Stimulated activated CD8-positive, alpha-beta memory T cell treated with anti-CD3 and anti-CD28 coated beads, Interleukin-4, amount 100 ng/mL, for 1 hour (primary cell): ENCODE measurements around the gene LRRFIP2.
"Not testable (repeated sequence)": the region's sequence is repeated elsewhere in the genome, so short reads cannot be mapped to it uniquely, and the experiment has no call there.

Experiments used
- DNase-seq, 2 donors: peaks; one replicate each; pipeline ENCODE4 v3.0.0-alpha.2; 2020; ENCODE audit warnings: low read depth in 2 of 2, low spot score in 1 of 2

The LRRFIP2 gene

DNA sequence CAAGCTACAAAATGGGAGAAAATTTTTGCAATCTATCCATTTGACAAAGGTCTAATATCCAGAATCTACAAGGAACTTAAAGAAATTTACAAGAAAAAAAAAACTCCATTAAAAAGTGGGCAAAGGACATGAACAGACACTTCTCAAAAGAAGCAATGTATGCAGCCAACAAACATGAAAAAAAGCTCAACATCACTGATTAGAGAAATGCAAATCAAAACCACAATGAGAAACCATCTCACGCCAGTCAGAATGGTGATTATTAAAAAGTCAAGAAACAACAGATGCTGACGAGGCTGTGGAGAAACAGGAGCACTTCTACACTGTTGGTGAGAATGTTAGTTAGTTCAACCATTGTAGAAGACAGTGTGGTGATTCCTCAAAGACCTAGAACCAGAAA, 27.5 kb downstream of the LRRFIP2 start:
- not testable (repeated sequence) for DNase-seq

- DNase-seq: no peak
These were observed 28.8 kb downstream of the LRRFIP2 start for GRCh38 chr3:37145611-37146010.

- DNase-seq: no peak
These were observed 29.6 kb downstream of the LRRFIP2 start for GRCh38 chr3:37144806-37145205.

- DNase-seq: no peak
These were observed 30.6 kb downstream of the LRRFIP2 start for GRCh38 chr3:37143821-37144220.

DNA sequence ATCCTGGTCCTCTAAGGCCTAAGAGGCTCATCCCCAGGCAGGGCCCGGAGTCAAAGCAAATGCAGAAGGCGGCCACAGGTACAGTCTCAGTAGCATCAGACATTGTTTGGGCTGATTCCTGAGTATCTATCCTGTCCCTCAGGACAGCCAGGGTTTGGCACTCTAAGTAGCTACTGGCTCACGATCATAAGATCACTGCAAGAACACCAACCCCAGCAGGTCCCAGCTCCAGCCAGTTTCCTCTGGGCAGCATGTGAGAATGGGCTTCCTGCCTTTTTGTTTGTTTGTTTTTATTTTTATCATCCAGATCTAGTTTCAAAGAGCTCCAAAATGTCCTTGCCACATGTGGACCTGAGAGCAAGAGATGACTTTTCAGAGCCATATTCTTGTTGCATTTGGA, 32.7 kb downstream of the LRRFIP2 start:
- DNase-seq: no peak

- no peak for DNase-seq
These were observed 33.4 kb downstream of the LRRFIP2 start for GRCh38 chr3:37140899-37141541.

DNA sequence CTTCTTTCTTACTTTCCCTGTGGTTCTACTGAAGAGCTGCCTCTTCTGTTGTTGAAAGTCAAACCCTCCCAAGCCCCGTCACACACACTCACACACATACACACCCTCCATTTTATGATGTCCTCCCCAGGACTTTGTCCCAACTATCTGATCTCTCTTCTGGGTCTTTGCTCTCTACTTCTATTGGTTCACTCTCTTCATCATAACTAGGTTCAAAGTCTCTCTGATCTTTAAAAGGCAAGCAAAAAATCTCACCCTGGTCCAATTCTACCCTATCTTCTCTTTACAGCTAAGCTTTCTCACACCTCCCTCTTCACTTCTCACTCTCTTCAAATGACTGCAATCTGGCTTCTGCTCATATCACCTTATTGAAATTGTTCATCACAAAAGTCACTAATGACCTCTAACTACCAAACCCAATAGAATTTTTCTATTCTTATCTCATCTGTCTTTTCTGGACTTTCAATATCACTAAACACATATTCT, 34.8 kb downstream of the LRRFIP2 start:
- DNase-seq: no peak

DNA sequence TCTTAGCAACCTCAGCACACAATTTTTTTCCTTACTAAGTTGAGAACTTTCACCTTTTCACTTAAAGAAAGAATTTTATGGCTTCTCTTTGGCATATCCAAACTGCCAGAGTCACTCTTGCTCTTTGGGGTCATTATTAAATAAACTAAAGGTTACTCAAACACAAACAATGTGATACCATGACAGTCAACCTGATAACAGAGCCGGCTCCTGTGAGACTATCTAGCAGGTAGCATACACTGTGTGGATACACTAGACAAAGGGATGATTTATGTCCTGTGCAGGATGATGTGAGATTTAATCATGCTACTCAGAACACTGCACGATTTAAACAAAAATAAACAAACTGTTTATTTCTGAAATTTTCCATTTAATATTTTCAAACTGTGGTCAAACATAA, 35.6 kb downstream of the LRRFIP2 start:
- no peak for DNase-seq

DNA sequence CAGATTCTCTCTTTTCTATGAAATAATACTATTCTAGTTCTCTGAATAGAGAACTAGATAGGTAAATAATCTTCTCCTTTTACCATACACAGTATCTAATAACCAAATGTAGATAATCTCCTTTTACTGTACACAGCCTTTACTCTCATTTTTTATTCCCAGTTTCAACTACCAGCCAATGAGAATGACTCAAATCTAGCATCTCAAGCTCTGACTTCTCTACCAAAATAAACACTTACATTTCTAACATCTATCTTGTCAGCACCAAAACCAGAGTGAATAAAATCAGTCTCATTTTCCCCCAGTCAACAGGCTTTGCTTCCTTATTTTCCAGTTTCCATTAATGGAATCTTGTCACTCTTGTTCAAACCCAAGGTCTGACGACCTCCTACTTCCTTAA, 36.9 kb downstream of the LRRFIP2 start:
- DNase-seq: no peak

- no peak for DNase-seq
These were observed 38.3 kb downstream of the LRRFIP2 start for GRCh38 chr3:37136067-37136466.

- DNase-seq: no peak
These were observed 38.8 kb downstream of the LRRFIP2 start for GRCh38 chr3:37135561-37135960.

DNA sequence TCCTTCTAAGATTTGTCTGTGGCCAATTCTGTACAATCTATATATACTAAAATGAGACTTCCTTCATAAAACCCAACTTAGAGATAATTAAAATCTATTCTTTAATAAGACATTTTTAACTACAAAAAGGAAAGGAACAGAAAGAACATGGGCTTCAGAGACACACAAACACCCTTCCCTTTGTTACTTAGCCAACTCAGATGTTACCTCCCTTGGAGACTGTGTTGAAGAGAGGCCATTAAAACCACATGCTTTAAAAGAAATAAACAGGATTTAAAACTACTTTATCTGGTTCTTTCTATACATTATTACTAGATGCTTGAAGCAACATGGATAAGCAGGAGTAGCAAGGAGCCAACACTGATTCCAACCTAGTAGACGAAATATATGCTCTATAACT, 42.0 kb downstream of the LRRFIP2 start:
- DNase-seq: no peak

DNA sequence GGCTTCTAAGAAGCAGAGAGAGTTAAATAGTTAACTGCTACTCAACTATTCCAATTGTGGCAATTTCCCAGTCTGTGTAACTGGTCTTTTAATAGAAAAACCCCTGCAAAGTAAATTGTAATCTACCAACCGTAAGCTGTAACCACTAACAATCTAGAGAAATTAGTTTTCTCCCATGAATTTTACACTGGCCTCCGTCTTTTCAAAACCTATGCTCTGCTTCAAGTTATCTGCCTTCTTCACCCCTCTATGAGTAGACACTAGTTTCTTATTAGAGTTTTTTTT, 42.6 kb downstream of the LRRFIP2 start:
- no peak for DNase-seq

- no peak for DNase-seq
These were observed 43.2 kb downstream of the LRRFIP2 start for GRCh38 chr3:37130984-37131859.

DNA sequence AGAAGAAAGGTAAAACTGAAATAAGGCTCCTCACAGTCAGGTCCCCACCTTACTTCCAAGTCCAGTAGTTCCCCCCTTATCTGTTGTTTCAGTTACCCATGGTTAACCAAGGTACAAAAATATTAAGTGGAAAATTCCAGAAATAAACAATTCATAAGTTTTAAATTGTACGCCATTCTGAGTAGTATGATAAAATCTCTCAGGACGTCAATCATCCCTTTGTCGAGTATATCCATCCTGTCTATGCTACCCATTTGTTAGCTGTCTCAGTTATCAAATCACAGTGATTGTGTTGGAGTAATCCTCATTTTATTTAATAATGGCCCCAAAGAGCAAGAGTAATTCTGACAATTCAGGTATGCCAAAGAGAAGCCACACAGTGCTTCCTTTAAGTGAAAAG, 43.9 kb downstream of the LRRFIP2 start:
- no peak for DNase-seq

DNA sequence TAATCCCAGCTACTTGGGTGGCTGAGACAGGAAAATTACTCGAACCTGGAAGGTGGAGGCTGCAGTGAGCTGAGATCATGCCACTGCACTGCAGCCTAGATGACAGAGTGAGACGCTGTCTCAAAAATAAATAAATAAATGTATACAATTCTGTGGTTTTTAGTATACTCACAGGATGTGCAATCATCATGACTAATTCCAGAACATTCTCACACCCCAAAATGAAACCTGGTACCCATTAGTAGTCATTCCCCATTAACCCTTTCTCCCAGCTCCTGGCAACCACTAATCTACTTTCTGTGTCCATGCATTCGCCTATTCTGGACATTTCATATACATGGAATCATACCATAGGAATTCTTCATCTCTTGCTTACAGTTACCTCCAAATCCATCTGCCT, 44.5 kb downstream of the LRRFIP2 start:
- DNase-seq: no peak

- no peak for DNase-seq
These were observed 47.0 kb downstream of the LRRFIP2 start for GRCh38 chr3:37127340-37127739.

- no peak for DNase-seq
These were observed 47.5 kb downstream of the LRRFIP2 start for GRCh38 chr3:37126856-37127255.

DNA sequence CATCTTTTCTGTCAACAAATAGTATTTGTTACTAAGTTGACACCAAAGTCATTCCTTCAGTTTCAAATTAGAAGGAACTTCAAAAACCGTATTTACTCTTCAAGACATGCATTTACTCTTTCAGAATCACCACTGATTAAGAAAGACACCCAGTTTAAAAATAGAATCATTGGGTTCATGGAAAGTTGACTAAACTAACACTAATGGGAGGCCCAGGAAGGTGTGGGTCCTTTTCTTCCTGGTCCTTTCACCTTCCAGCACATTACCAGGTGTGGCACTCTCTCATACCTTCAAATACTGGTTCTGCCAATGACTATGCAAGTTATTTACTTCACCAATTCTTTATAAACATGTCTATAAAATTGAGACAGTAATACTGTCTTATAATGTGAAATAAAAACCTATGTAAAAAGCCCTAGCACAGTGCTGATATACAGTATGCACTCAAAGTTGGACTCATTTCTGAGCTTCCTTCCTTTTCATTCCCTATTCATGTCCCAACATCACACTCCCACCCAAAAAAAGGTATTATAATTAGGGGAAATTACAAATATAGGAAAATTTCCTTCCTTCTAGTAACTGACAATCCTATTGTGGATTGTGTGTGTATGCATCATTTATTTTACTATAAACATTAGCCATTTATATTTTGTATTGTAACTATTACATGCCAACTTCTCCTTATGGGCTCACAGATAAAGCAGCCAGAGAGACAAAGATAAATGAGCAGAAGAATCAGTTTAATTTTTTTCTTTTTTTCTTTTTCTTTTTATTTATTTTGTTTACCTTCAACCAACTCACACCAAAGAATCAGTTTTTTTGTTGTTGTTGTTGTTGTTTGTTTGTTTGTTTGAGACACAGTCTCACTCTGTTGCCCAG, 48.9 kb downstream of the LRRFIP2 start:
- DNase-seq: no peak

DNA sequence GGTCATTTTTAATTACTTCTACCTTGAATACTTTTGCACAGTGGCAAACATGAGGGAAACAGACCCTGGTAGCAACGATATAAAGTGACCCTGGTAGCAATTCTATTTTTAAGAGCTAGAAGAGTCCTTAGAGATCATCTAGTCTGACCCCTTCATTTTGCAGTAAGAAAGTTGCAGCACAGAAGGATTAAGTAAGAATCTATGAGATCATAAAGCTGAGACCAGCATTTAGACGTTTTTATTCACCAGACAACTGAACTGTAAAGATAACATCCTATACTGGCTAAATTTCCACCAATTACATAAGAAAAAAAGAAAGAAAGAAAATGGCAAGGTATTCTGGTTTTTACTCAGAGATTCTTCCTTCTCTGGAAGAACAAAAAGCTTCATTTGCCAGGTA, 49.9 kb downstream of the LRRFIP2 start:
- no peak for DNase-seq

DNA sequence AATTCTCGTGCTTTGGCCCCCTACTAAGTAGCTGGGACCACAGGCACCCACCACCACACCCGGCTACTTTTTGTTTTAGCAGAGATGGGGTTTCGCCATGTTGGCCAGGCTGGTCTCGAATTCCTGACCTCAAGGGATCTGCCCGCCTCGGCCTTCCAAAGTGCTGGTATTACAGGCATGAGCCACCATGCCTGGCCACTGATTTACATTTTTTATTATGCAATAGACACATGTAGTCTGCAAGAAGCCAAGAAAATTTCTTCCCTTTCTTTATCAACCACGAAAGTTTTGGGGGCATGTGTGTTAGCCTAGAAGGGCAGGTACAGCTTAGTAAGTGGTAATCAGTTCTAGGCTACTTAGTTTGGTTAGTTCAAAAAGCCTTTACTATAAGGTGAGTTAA, 51.1 kb downstream of the LRRFIP2 start:
- DNase-seq: no peak

DNA sequence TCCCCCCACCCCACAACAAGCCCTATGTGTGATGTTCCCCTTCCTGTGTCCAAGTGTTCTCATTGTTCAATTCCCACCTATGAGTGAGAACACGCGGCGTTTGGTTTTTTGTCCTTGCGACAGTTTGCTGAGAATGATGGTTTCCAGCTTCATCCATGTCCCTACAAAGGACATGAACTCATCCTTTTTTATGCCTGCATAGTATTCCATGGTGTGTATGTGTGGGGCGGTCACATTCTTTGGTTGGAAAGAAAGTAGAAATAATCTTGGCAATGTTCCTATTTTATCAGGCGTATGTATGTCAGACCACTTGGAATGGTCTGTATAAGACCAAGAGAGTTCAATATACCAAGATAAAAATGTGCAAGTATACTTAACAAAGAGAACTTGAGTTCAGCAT, 52.3 kb downstream of the LRRFIP2 start:
- DNase-seq: not testable (repeated sequence)
